T-helper 2 cell treated with Interferon-gamma antibody and Interleukin-4, amounts not matched to agents 100 ng/mL and 5 ng/mL, for 36 hours (primary cell): ENCODE measurements around the gene CHPF. TPM values are rescaled to one million over a fixed set of nuclear protein-coding genes. Genes with fewer than 3 reads are reported as not detected.

Experiments used
- intact Hi-C: fragments of 100-400 bp; cut with micrococcal nuclease; formaldehyde crosslinking; loops from one replicate; pipeline ENCODE4 v1.15.1; 2023
- total RNA-seq: library from RNA; stranded (reverse); gene quantifications from 2 replicates; pipeline ENCODE4 v1.2.3, GENCODE V29; 2022

CHPF gene
- total RNA-seq, 1 donor from 2014 or later = 13.4 TPM

DNA sequence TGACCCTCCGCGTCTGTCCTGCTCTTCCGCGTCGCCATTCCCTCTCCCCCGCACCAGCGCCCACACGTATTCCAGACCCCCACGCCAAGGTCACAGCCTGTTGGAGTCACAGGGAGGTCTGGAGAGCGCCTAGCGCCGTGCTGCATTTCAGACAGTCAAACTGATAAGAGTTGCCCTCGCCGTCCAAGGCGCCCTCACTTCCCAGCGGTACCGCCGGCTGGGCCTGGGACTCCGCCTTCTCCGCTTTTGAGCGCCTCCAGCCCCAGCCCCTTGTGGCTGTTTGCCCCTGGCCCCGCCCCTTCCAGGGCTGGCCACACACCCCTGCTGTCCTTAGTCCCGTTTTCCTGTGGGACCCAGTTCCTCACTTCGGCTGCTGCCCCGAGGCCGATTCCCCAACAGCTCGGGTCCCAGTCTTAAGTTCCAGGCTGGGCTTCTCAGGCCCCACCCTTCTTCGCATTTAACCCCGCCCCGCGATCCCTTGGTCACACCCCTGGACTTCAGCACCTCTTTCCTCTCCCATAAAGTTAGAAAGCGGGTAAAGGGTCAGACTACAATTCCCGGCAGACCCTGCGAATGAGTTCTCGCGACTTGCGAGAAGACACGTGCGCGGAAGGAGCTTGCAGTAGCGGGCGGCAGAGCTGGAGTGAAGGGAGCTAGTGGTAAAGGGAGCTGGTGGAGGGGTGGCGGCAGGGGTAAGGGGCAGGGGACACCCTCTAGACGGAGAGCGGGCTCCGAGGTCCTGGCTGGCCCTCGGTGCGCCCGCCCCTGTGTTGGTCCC lies 45.1 kb downstream of the CHPF start, which contains the start of gene GMPPA:
Gene GMPPA (plus strand): TSS at position 612 of the 778 bp plus-strand sequence. CDS start 1,085 bp downstream, outside the sequence.
- intact Hi-C loops = loop anchor here (1.0 to 10.0 kb wide), 7 partner anchors 11 to 786 kb away; partner anchors contain the start of genes CHPF, DNAJB2, STK11IP and TTLL4

GRCh38 chr2:219497495-219498279 lies 45.9 kb downstream of the CHPF start:
- intact Hi-C loops = loop anchor here (1.0 to 10.0 kb wide), 7 partner anchors 12 to 785 kb away; partner anchors contain the start of genes CHPF, DNAJB2, STK11IP and TTLL4

DNA sequence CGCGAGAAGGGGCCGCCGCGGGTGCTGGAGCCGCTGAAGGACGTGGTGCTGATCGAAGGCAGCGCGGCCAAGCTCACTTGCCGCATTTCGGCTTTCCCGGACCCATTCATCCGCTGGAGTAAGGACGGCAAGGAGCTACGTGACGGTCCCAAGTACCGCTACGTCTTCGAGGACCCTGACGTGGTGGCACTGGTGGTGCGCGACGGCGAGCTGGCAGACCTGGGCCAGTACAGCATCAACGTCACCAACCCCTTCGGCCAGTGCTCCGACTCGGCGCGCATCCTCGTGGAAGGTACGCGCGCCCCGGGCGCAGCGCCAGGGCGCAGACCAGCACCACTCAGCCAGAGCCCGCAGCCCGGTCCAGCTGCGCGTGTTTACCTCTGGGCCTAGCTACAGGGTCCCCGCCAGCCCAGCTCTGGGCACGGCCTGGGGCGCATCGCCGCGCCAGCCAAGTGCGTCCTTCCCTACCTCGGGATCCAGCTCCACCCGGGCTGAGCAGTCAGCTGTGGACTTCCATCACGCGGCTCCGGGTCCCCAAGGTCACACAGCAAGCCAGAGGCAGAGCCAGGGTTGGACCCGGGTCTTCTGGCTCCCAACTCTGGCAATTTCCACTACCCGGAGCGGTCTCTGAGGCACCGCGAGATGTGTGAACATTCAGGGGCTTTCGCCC lies 46.6 kb downstream of the CHPF start:
- intact Hi-C loops = loop anchor here (5.0 to 10.0 kb wide), 3 partner anchors 145 to 785 kb away; partner anchors contain the start of genes DNAJB2 and TTLL4

- intact Hi-C loops = loop anchor here (5.0 to 10.0 kb wide), 3 partner anchors 146 to 784 kb away; partner anchors contain the start of genes DNAJB2 and TTLL4
Observed at GRCh38 chr2:219496247-219496824, 47.3 kb downstream of the CHPF start.

- intact Hi-C loops = loop anchor here (1.0 to 10.0 kb wide), 4 partner anchors 35 to 783 kb away; partner anchors contain the start of genes DNAJB2 and TTLL4
Observed at GRCh38 chr2:219495531-219496122, 48.0 kb downstream of the CHPF start.

DNA sequence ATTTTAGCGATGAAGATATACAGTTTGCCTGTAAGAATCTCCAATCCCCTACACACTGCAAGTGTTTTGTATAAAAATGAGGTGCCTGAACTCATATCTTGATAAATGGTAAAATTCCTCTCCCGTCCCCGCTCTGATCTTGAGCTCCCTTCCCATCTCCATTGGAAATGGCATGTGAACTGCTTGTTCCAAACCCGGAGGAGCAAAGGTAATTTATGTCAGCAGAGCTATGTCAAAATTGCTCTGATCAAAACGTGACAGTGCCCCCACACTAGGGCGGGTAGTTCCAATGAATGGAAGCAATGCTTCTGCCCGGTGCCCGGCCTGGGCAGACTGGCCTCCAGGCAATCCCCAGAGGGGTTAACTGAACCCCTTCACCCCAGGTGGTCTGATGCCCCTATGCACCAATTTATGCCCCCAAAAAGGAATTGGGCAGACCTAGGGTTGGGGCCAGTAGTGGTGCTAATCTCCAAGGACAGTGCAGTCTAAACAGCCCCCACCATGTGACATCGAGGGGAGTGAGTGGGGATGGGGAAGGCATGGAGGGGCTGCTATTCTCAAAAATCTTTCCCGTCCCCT lies 48.6 kb downstream of the CHPF start:
- intact Hi-C loops = loop anchor here (1.0 to 10.0 kb wide), 4 partner anchors 35 to 783 kb away; partner anchors contain the start of genes DNAJB2 and TTLL4

DNA sequence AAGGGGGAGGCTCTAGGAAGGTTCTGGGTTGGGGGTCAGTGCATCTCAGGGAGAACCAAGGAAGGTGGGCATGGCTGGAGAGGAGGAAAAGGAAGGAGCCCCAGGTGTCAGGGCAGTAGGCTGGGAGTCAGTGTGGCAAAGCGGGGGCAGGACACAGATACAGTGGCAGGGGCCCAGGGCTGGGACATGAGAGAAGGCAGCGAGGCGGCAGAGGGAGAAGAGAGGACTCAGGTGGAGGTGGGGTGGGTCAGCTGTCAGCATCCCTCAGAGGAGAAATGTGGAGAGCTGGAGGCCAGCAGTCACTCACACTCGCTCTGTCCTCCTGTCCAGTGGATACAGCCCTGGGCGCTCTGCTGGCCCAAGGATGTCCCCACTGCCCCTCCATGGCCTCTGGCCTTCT lies 50.5 kb downstream of the CHPF start:
- intact Hi-C loops = loop anchor here (10.0 kb wide), 1 partner anchor 218 kb away; the partner anchor contains the start of gene DNAJB2

DNA sequence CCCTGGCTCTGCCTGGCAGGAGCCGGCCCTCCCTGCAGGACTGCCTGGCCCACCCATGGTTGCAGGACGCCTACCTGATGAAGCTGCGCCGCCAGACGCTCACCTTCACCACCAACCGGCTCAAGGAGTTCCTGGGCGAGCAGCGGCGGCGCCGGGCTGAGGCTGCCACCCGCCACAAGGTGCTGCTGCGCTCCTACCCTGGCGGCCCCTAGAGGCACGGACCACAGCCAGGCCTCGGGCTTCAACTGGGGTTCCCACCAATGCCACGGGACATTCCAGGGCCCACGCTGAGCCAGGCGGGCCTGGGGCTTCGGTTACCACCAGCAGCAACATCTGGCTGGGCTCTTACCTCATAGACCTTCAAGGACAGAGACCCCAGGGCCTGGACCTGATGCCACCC lies 51.0 kb downstream of the CHPF start:
- intact Hi-C loops = loop anchor here (10.0 kb wide), 1 partner anchor 218 kb away; the partner anchor contains the start of gene DNAJB2

- intact Hi-C loops = loop anchor here (10.0 kb wide), 1 partner anchor 217 kb away; the partner anchor contains the start of gene DNAJB2
Observed at GRCh38 chr2:219491278-219491963, 52.2 kb downstream of the CHPF start.

GRCh38 chr2:219490600-219491130 lies 52.9 kb downstream of the CHPF start:
- intact Hi-C loops = loop anchor here (10.0 kb wide), 1 partner anchor 216 kb away; the partner anchor contains the start of gene DNAJB2

GRCh38 chr2:219490186-219490585 lies 53.4 kb downstream of the CHPF start:
- intact Hi-C loops = loop anchor here (10.0 kb wide), 1 partner anchor 215 kb away; the partner anchor contains the start of gene DNAJB2

DNA sequence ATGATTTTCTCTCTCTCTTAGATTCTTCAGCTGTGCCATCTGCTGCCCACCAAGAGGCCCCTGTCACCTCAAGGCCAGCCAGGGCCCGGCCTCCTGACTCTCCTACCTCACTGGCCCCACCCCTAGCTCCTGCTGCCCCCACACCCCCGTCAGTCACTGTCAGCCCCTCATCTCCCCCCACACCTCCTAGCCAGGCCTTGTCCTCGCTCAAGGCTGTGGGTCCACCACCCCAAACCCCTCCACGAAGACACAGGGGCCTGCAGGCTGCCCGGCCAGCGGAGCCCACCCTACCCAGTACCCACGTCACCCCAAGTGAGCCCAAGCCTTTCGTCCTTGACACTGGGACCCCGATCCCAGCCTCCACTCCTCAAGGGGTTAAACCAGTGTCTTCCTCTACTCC lies 54.3 kb downstream of the CHPF start:
- intact Hi-C loops = no loop called here

Other genes starting within 250 kb of the CHPF start
- gene PTPRN, start 234.4 kb downstream of the CHPF start, total RNA-seq = not detected in 2 replicates
- not detected in 2 replicates for gene RESP18, start 211.1 kb downstream of the CHPF start, total RNA-seq
- 67.6 and 80.2 TPM in 2 replicates for gene DNPEP, start 155.9 kb downstream of the CHPF start, total RNA-seq
- gene DES, start 125.4 kb downstream of the CHPF start, total RNA-seq = not detected in 2 replicates
- 0.32 and 0.75 TPM in 2 replicates for gene SPEG, start 109.0 kb downstream of the CHPF start, total RNA-seq
- 50.1 and 52.1 TPM in 2 replicates for gene GMPPA, start 44.9 kb downstream of the CHPF start, total RNA-seq
- gene ASIC4, start 29.3 kb downstream of the CHPF start, total RNA-seq = 0.05 and 0.16 TPM in 2 replicates
- gene TMEM198, start 219 bp upstream of the CHPF start, total RNA-seq = 0.41 and 0.77 TPM in 2 replicates
- gene OBSL1, start 27.7 kb upstream of the CHPF start, total RNA-seq = not detected in 2 replicates
- gene INHA, start 28.5 kb upstream of the CHPF start, total RNA-seq = not detected in 2 replicates
- 32.9 and 39.6 TPM in 2 replicates for gene STK11IP, start 54.0 kb upstream of the CHPF start, total RNA-seq
- not detected in 2 replicates for gene SLC4A3, start 83.8 kb upstream of the CHPF start, total RNA-seq